ENCODE data around the gene ZFHX3.

Gene ZFHX3

DNA sequence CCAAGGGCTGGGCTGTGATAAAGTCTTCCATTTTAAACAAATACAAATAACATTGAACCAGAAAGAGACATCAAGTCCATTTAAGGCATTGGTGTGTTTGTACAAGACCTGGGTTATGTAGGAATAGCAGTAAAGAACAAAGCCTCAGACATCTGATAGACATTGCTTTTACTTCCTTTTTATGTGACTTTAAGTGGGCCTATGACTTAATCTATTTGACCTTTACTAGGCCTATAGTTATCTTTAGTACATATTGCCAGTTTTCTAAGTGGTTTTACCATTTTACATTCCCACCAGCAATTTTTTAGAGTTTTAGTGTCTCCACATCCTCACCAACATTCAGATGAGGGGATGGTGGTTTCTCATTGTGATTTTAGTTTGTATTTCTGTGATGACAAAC lies 298.8 kb downstream of the ZFHX3 start:
- TF ChIP-seq, protein P1, sequence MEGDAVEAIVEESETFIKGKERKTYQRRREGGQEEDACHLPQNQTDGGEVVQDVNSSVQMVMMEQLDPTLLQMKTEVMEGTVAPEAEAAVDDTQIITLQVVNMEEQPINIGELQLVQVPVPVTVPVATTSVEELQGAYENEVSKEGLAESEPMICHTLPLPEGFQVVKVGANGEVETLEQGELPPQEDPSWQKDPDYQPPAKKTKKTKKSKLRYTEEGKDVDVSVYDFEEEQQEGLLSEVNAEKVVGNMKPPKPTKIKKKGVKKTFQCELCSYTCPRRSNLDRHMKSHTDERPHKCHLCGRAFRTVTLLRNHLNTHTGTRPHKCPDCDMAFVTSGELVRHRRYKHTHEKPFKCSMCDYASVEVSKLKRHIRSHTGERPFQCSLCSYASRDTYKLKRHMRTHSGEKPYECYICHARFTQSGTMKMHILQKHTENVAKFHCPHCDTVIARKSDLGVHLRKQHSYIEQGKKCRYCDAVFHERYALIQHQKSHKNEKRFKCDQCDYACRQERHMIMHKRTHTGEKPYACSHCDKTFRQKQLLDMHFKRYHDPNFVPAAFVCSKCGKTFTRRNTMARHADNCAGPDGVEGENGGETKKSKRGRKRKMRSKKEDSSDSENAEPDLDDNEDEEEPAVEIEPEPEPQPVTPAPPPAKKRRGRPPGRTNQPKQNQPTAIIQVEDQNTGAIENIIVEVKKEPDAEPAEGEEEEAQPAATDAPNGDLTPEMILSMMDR (IDR thresholded peaks at IDR 0.05; ENCODE audit: low read depth, low read length): no peak
- DNase-seq (ENCODE audit: extremely low read depth, low read depth): no peak

DNA sequence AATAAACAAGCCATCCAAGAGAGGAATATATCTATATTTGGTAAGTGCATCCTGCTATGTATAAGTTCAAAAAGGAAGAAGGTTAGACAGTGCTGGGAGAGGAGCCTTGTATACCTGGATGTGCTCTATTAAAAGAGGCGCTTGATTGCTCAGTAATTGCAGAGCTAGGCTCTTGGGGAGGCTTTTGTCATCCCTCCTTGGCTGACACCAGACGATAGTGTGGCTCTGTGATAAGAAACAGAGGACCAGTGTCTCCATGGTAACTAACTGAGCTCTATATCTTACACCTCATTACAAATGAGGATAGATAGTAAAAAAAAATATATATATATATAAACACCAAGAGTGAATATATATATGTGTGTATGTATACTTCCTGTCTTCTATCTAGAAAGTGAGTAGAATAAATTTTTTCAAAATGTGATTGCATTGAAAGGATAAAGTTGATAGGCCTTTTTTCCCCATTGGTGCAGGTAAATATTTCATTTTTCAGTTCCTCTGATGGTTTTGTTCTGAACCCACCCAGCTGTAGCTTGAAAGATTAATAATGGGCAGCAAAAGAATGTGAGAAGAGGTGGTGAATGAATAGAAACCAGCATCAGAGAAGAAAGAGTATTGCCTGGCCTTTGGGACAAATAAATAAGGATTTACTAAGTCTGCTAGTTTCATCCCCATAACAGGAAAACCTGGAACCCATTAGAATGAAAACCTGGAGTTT lies 303.7 kb downstream of the ZFHX3 start:
- TF ChIP-seq, protein P1 (IDR thresholded peaks at IDR 0.05; ENCODE audit: low read depth, low read length): no peak
- no peak for DNase-seq (ENCODE audit: extremely low read depth, low read depth)

DNA sequence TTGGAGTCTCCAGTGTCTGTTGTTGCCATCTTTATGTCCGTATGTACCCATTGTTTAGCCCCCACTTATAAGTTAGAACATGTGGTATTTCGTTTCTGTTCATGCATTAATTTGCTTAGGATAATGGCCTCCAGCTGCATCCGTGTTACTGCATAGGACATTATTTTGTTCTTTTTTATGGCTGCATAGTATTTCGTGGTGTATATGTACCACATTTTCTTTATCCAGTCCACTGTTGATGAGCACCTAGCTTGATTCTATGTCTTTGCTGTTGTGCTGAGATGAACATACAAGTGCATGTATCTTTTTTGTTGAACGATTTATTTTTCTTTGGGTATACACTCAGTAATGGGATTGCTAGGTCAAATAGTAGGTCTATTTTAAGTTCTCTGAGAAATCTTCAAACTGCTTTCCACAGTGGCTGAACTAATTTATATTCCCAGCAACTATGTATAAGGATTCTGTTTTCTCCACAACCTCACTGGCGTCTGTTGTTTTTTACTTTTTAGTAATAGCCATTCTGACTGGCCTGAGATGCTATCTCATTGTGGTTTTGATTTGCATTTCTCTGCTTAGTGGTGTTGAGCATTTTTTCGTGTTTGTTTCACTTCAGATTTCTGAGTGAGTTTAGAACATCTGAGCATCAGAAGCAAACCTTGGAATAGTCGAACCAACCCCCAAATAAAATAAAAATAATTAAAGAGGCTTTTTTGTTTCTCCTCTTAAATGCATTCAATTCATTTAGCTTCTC lies 304.7 kb downstream of the ZFHX3 start:
- DNase-seq (ENCODE audit: extremely low read depth, low read depth): no peak
- TF ChIP-seq, protein P1 (IDR thresholded peaks at IDR 0.05; ENCODE audit: low read depth, low read length): no peak

DNA sequence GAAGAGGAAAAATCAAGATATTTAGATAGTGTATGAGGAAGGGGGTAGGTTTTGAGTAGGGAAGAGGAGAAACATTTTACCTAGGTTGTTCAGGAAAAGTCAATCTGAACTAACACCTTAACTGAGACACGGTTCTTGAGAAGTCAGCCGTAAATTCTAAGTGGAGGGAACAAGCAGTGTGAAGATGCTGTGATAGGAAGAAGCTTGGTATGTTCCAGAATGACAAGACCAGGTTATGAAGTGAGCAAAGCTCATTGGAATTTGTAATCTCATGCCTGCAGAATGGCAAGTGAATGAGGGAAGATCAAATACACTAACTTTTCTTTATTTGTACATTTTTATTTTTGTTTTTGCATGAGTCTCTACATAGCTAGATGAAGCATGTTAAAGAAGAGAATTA lies 307.6 kb downstream of the ZFHX3 start:
- DNase-seq (ENCODE audit: extremely low read depth, low read depth): no peak
- TF ChIP-seq, protein P1 (IDR thresholded peaks at IDR 0.05; ENCODE audit: low read depth, low read length): no peak

DNA sequence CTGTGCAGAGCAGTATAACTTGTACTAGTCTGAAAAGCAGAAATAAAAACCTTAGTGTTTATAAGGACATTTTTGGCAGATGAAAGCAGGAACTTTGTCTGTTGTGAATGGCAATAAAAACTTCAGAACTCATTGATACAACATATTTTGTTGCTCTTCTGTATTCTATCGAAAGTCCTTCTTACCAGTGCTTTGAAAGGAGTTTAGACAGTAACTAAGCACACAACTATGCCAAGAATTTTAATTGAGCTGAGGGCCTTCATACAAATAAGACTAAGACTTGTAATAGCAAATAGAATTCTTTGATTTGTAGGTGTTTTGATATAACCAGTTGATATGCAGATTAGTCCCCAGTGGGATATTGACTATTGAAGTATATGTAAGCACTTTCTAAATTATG lies 308.4 kb downstream of the ZFHX3 start:
- TF ChIP-seq, protein P1 (IDR thresholded peaks at IDR 0.05; ENCODE audit: low read depth, low read length): no peak
- DNase-seq (ENCODE audit: extremely low read depth, low read depth): no peak

DNA sequence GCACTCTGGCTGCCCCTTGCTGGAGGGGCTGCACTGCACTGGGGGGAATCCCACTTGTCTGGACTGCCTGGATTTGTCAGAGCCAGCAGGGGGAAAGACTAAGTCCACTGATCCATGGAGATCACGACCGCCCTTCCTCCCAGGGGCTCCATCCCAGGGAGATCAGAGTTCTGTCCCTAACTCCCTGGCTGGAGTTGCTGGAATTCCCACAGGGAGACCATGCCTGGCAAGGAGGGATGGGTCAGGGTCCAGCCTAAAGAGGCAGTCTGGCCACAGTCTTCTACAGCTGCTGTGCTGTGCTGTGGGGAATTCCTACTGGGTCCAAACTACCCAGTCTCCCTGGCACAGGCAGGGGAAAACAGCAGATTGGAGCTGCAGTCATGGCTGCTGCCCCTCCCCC lies 311.9 kb downstream of the ZFHX3 start:
- TF ChIP-seq, protein P1 (IDR thresholded peaks at IDR 0.05; ENCODE audit: low read depth, low read length): no peak
- no peak for DNase-seq (ENCODE audit: extremely low read depth, low read depth)

Data from AG09319 (cell line).